Middle frontal gyrus (tissue), 1 donor: ENCODE results near the gene SLC24A1.

Experiments used
- DNase-seq: peaks from one replicate; pipeline ENCODE4 v3.0.0-alpha.2; 2015; ENCODE audit warnings: low spot score; ENCODE audit errors: extremely low spot score

SLC24A1 gene

DNA sequence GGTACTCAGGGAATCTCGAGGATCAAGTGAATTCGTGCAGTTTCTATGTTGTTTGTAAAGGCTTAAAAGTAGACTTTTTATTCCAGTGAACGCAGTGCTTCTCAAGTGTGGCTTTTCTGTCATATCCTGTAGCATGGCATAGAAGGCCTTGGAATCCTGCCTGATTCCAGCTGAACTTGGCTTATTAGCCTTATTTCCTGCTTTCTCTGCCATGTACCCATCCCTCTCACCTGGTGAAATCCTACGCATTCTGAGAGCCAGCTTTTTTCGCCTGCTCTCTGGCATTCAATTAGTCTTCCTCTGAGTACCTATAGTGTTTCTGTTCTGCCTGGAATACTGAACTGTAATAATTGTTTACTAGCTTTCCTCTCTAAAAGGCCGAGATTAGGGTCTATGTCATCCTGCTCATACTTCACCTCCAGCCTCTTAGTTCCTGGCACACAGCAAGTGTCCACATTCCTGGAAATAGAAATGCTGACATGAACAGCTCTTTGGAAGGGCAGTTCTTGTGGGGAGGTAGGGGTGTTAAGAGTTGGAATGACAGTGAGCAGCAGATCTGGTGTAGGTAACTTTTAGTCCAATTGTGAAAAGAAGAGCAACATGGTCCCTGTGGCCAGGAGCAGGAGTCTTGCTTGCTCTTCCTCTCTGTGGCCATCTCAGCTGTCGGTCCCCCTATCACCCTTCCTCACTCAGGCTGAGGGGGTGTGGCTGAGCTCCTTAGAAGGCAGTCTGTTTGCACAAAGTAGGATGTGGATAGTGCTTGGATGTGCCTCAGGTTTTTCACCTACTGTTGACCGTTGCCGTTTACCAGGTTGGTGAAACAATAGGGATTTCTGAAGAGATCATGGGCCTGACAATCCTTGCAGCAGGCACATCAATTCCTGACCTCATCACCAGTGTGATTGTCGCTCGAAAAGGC lies 30.4 kb downstream of the SLC24A1 start:
- no peak for DNase-seq

DNA sequence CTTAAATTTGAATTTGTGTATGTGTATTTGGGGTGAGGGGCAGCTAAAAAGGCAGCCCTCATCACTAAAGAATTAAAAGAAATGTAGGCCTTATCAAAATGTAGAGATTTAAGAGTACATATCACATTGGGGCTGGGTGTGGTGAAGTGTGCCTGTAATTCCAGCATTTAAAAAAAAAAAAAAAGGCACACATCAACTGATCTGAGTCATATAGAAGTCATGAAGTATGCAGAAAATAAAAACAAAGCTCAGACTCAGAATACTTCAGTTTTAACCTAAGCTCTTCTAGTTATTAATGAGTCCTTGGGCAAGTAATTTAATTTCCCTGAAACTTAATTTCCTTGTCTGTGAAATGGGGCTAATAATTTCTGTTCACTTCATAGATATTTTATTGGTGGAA lies 31.6 kb downstream of the SLC24A1 start:
- DNase-seq: no peak

DNA sequence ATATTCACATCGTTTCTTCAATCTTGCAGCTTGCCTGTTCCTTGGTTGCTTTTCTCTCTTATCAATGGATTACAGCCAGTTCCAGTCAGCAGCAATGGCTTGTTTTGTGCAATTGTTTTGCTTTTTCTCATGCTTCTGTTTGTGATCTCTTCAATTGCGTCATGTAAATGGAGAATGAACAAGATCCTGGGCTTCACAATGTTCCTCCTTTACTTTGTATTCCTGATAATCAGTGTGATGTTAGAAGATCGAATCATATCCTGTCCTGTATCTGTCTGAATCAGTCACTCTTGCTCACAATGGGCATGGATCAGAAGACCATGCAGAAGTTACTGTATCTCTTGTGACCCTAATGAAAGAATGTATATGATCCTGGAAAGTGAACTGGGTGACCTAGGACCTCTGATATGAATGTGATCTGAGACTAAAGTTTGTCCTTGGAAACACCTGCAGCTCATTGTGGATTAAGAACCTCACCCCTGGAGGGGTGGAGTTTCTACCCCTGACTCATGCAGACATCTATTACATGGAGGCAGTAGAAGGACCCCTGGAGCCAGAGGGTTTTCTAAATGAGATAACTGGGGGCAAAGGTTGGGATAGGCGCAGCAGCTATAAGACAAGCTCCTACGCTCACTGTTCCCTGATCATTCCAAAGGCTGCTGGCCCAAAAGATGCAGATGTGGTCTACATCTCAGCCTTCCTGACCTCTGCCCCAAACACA lies 32.2 kb downstream of the SLC24A1 start:
- no peak for DNase-seq

DNA sequence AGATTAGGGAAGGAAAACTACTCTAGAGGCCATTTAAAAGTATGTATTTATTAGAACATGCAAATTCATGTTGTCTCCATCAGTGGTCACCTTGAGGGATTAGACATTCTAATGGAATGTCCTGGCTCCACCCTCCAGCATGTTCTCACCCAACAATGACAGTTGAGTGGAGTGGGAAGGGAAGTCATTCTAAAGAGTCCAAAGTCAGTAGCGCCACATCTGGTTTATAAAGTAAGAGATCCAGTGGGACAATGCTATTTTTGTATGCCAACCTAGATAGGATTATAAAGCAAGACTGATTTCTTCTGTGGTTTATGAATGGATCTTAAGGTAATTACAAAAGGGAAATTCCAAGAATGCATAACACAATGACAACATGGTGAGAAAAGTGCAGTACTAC lies 33.3 kb downstream of the SLC24A1 start:
- DNase-seq: no peak

DNA sequence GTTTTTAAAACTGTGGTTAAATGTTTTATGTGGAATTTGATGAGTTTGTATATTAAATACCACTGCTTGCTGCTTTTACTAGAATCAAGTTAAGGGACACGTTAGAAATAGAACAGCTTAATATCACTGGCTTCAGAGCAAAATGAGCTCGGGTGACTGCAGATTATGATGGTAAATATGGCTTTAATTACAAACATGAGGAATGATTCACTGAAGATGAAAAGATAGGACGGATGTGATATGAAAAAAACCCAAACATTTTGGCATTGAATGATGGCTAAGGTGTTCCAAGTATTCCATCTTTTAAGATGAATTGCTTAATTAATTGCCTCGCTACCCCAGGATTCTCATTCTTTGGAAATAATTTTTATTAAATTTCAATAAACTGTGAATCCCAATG lies 33.7 kb downstream of the SLC24A1 start:
- DNase-seq: no peak

DNA sequence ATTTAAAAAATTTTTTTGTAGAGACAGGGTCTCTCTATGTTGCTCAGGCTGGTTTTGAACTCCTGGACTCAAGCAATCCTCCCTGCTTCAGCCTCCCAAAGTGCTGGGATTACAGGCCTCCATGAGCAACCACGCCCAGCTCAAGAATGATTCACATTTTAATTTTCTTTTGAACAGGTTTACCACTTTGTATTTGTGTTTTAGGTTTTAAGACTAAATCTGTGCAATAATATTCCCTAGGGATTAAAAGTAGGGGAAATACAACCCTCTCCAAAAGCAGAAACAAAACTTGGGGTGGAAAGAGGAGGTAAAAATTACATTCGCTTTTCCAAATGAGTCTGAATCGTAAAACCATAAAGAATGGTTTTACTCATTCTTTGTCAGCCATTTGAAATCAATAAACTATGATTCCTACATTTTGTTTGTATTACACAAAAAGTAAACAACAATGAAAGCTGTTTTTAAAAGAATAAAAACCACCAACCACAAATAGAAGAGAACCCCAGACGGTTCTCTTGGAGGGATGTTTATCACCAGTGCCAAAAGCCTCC lies 37.8 kb downstream of the SLC24A1 start:
- no peak for DNase-seq

DNA sequence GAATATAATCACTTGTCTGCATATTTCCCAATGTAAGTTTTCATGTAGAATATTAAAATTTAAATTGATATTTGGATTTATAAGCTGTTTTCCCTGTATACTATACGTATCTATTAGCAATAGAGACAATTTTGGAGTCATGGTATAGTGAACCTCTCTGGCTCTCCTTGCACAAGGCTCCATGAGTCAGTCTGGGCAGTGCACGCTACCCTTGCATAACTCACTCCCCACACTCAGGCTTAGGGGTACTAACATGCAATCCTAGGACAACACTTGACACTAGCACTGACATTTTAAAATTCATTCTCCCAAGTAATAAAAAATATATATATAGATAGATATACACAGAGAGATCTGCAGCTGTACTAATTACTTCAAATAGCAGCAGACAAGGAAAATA lies 39.2 kb downstream of the SLC24A1 start:
- DNase-seq: no peak

DNA sequence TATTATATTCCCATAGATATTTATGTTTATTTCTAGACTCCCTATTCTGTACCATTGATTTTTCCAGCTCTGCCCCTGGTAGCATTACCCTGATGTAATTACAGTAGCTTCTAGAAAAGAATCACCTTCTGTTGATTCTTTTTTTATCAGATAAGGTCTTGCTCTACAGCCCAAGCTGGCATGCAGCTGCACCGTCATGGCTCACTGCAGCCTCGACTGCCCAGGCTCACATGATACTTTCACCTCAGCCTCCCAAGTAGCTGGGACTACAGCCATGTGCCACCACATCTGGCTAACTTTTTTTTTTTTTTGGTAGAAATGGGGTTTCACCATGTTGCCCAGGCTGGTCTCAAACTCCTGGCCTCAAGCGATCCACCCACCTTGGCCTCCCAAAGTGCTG lies 41.8 kb downstream of the SLC24A1 start:
- DNase-seq: no peak

DNA sequence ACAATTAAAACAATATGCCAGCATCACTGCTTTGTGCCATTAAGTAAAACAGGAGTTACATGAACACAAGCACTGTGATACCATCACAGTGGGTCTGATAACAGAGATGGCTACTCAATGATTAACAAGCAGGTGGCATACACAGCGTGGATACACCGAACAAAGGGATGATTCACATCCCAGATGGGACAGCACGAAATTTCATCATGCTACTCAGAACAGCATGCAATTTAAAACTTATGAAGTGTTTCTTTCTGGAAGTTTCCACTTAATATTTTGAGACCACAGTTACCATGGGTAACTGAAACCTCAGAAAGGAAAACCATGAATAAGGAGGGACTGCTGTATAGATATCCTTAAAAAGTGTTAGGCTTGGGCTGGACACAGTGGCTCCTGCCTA lies 44.5 kb downstream of the SLC24A1 start:
- no peak for DNase-seq

DNA sequence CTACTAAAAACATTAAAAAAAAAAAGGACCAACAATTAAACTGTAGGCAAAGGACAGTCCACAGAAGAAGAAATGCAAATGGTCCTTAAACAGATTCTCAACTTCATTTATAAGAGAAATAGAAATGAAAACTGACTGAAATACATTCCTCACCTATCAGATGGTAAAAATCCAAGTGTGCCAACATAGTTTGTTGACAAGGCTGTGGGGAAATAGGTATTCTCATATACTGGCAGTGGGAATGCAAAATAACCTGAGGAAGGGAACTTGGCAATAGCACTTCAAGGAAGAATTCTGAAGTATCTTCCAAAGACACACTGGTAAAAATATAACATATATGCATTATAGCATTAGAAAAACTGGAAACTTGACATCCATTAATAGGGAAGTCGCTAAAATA lies 53.8 kb downstream of the SLC24A1 start:
- DNase-seq: no peak

DNA sequence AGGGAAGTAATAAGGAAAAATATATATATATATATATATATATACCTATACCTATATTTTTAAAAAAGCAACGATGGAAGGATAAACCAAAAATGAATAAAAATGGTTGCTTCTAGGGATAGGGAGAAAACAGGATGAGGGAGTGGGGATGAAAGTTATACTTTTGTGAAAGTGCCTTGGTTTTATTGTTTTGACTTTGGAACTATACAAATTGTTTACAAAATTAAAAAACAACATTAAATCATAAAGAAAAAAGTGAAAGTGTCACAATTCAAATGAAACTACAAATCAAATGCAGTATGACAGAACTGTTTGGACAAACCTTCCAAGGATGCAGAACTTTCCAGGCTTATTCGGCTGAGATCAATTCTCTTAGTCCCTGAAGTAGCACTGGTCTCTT lies 54.4 kb downstream of the SLC24A1 start:
- no peak for DNase-seq

DNA sequence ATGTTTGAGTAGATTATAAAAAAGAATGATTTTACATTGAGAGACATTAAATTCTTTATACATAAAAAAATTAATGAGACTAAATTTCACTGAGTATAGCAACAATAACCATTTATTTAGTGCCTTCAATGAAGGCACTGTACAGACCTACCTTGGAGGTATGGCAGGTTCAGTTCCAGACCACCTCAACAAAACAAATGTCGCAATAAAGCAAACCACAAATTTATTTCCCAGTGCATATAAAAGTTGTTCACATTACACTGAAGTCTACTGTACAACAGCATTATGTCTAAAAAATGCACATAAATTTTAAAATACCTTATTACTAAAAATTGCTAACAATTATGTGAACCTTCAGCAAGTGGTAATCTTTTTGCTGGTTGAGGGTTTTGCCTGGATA lies 58.8 kb downstream of the SLC24A1 start:
- DNase-seq: no peak

DNA sequence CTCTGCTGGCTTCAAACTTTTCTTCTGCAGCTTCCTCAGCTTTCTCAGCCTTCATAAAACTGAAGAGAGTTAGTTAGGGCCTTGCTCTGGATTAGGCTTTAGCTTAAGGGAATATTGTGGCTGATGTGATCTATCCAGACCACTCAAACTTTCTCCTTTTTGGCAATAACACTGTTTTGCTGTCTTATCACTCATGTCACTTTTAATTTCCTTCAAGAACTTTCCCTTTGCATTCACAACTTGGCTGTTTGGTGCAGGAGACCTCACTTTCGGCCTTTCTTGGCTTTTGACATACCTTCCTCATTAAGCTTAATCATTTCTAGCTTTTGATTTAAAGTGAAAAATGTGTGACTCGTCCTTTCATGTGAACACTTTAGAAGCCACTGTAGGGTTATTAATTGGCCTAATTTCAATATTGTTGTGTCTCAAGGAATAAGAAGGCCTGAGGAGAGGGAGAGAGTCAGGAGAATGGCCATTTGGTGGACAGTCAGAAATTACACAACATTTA lies 60.7 kb downstream of the SLC24A1 start:
- DNase-seq: no peak

DNA sequence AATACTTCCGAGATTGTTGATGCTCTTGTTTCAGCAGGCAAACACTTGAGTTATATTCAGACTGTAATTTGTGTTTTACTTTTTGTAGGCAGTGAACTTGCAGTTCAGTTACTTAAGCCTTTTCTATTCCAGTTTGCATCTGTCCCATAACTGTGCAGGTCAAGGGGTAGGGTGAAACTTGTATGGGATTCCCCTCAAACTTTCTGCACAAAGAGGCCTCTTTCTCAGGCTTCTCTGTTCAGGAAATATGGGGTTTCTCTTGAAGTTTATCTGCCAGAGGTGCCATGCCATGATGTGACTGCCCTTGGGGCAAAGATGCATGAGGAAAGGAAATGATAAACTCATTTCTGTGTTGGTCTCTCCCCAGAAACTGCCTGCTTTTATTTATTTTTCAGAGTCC lies 66.7 kb downstream of the SLC24A1 start:
- no peak for DNase-seq

DNA sequence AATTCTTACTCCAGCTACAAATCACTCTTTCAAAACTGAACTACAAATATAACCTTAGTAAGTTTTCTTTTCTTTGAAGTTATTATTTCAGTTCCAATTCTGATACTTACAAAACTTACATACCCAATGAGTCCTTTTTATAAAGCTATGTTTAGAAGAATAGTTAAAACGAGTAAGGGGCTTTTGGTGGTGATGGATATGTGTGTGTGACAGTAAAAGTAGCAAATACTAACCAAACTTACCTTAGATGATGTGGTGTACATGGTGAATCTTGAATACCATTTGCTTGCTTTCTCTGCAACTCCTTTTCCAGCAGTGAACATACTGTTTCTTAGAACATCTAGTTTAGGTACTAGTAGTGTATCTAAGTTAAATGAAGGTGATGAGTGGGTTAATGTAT lies 68.4 kb downstream of the SLC24A1 start:
- no peak for DNase-seq

DNA sequence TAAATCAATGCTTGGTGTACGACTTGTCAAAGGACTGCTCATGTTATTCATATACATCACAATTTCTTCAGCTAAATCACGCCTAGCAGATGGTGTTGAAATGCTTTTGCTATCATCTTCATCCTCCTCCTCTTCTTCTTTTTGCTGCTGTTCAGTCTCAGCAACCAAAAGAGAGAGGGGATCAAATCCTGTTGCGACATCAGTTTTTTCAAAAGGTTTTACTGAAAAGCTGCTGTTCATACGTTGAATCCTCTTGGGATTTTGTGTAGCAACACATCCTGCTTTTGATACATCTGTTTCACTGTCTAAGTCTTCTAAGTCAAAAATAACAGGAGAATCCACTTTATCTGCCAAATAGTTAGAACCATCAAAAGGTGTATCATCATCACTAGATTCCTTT lies 69.0 kb downstream of the SLC24A1 start:
- DNase-seq: no peak

DNA sequence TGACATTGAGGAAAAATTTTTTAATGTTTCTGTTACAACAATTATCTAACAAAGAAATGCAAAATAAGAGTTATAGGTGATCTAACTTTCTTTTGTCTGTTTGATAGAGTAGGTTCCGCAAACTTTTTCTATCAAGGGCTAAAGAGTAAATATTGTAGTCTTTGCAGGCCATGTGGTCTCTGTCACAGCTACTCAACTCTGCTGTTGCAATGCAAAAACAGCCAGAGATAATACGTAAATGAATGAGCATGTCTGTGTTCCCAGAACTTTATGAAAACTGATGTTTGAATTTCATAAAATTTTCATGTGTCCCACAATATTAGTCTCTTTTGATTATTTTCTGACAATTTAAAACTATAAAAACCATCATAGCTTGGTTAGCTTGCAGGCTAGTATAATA lies 73.3 kb downstream of the SLC24A1 start:
- no peak for DNase-seq
